Measurements from ENCODE around the gene HOXD12. TPM values are rescaled to one million over a fixed set of nuclear protein-coding genes. Genes with fewer than 3 reads are reported as not detected.
A peak's percentile ranks its signal among the peaks of the same experiment; 100 is the strongest.

HOXD12 gene
- total RNA-seq, 4 donors from 2014 or later, result not detected

GRCh38 chr2:176106581-176107539, 7.3 kb downstream of the HOXD12 start, which contains the start of gene HOXD11:
HOXD11 (plus strand) TSS chr2:176107280; CDS start chr2:176107356, 76 bp downstream.
- intact Hi-C loops (cut with DNase I), result no loop called here
- peaks cover 18 to 50% (median 31%) of the 10 kb centered on the region in 3 donors for H3K4me1 ChIP-seq
- TF ChIP-seq POLR2A (IDR thresholded peaks at IDR 0.05) (no peak), CTCF (IDR thresholded peaks at IDR 0.05) (no peak)
- no peaks in the 10 kb centered on the region for H3K36me3 ChIP-seq
- H3K9me3 ChIP-seq, result no peaks in the 10 kb centered on the region
- H3K27me3 ChIP-seq, result peaks cover 27 to 100% (median 81%) of the 10 kb centered on the region in 4 donors
- peak within 1 kb of the TSS; percentile 24 to 66 (median 37) for H3K4me3 ChIP-seq
- H3K27ac ChIP-seq, result no peak within 1 kb of the TSS
- 0% methylated on average over 6 to 8 of the region's 85 CpGs for WGBS, 2 donors
- DNase-seq, result no peak

DNA sequence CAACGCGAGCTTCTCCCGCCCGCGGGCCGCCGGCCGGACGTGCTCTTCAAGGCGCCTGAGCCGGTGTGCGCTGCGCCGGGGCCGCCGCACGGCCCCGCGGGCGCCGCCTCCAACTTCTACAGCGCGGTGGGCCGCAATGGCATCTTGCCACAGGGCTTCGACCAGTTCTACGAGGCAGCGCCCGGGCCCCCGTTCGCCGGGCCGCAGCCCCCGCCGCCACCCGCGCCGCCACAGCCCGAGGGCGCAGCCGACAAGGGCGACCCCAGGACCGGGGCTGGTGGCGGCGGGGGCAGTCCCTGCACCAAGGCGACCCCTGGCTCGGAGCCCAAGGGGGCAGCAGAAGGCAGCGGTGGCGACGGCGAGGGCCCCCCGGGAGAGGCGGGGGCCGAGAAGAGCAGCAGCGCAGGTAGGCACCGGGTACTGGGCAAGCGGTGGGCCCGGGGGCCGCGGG, 8.2 kb downstream of the HOXD12 start:
- intact Hi-C loops (cut with DNase I), result no loop called here
- Histone ChIP-seq H3K27me3 (peaks cover 35 to 100% (median 83%) of the 10 kb centered on the region in 4 donors), H3K4me3 (peak overlapping the region in 2 of 4 donors; percentile 30 to 49), H3K4me1 (peaks cover 18 to 50% (median 31%) of the 10 kb centered on the region in 3 donors), H3K9me3 (no peaks in the 10 kb centered on the region), H3K36me3 (no peaks in the 10 kb centered on the region), H3K27ac (no peak overlapping the region)
- DNase-seq, result no peak
- TF ChIP-seq POLR2A (IDR thresholded peaks at IDR 0.05) (no peak), CTCF (IDR thresholded peaks at IDR 0.05) (no peak)
- no CpG with 5 or more reads among the region's 59 CpGs for WGBS, 2 donors

DNA sequence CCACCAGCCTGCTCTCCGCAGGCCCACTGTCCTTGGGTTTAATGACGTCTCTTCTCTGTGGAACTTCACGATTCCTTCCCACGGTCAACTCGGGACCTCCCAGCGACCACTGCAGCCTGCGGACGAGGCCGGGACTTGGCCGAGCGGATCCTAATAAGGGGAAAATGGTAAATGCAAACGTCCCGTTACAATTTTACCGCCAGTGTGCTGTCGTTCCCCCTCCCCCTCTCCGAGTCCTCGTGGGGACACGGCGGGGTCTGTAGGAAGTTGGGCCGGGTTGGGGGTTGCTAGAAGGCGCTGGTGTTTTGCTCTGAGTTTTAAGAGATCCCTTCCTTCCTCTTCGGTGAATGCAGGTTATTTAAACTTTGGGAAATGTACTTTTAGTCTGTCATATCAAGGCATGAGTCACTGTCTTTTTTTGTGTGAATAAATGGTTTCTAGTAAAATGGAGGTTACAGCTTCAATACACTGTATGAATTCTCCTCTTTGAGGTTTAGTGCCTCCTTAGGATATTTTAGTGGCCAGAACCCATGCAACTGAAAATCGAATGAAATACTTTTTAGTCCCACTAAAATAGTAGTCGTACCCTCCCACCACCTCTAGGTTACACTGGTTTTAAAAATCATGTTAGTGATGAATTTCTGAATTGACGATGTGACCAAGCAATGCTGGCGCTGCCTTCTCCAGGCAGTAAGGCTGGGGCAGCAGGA, 9.8 kb downstream of the HOXD12 start:
- Histone ChIP-seq H3K4me1 (peaks cover 18 to 44% (median 25%) of the 10 kb centered on the region in 3 donors), H3K27me3 (peaks cover 27 to 100% (median 81%) of the 10 kb centered on the region in 4 donors), H3K36me3 (no peaks in the 10 kb centered on the region), H3K4me3 (no peak overlapping the region), H3K27ac (no peak overlapping the region), H3K9me3 (no peaks in the 10 kb centered on the region)
- DNase-seq, result no peak
- intact Hi-C loops (cut with DNase I), result no loop called here
- no peak for TF ChIP-seq CTCF (IDR thresholded peaks at IDR 0.05)
- no peak for TF ChIP-seq POLR2A (IDR thresholded peaks at IDR 0.05)
- 12 to 25% methylated on average over 17 of the region's 26 CpGs for WGBS, 2 donors

- intact Hi-C loops (cut with DNase I), result no loop called here
Observed at GRCh38 chr2:176109946-176110345, 10.4 kb downstream of the HOXD12 start.

More at GRCh38 chr2:176109946-176110345, 10.4 kb downstream of the HOXD12 start:
- Histone ChIP-seq H3K27ac (no peak overlapping the region), H3K4me3 (no peak overlapping the region), H3K9me3 (no peaks in the 10 kb centered on the region), H3K36me3 (no peaks in the 10 kb centered on the region), H3K4me1 (peaks cover 12 to 38% (median 19%) of the 10 kb centered on the region in 3 donors), H3K27me3 (peaks cover 23 to 100% (median 80%) of the 10 kb centered on the region in 4 donors)
- DNase-seq, result no peak
- TF ChIP-seq POLR2A (IDR thresholded peaks at IDR 0.05) (no peak), CTCF (IDR thresholded peaks at IDR 0.05) (no peak)
- 16 to 21% methylated on average over 4 of the region's 4 CpGs for WGBS, 2 donors
